Astrocyte (in vitro differentiated cells and primary cell): ENCODE data around the gene NCBP1.

Source experiments
- EZH2 ChIP-seq: IDR thresholded peaks from 2 replicates; pipeline ENCODE4 v1.6.1; 2012; ENCODE audit warnings: mild to moderate bottlenecking, low read length, inconsistent platforms; ENCODE audit not compliant: insufficient read depth
- TF ChIP-seq, protein P1 (sequence below): IDR thresholded peaks from 2 replicates; pipeline ENCODE4 v1.5.1; 2011; ENCODE audit warnings: low read depth, mild to moderate bottlenecking, inconsistent platforms, low read length, moderate library complexity; ENCODE audit not compliant: insufficient read depth

DNA sequence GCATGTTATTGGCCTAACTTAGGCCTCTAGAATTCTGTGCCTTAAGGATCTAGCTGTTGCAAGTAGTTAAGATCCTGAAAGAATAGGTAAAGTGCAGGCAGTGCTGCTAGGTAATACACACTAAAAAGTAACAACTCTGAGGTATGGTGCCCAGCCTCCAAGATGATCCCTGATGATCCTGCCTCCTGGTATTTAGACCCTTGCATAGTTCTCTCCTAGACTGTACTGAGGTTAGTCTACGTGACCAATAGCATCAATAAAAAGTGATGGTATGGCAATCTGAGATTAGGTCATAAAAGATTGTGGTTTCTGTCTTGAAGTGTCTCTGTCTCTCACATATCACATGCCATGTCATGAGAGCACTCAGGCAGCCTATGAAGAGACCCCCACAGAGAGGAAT, 9.7 kb upstream of the NCBP1 start:
- TF ChIP-seq, protein P1, sequence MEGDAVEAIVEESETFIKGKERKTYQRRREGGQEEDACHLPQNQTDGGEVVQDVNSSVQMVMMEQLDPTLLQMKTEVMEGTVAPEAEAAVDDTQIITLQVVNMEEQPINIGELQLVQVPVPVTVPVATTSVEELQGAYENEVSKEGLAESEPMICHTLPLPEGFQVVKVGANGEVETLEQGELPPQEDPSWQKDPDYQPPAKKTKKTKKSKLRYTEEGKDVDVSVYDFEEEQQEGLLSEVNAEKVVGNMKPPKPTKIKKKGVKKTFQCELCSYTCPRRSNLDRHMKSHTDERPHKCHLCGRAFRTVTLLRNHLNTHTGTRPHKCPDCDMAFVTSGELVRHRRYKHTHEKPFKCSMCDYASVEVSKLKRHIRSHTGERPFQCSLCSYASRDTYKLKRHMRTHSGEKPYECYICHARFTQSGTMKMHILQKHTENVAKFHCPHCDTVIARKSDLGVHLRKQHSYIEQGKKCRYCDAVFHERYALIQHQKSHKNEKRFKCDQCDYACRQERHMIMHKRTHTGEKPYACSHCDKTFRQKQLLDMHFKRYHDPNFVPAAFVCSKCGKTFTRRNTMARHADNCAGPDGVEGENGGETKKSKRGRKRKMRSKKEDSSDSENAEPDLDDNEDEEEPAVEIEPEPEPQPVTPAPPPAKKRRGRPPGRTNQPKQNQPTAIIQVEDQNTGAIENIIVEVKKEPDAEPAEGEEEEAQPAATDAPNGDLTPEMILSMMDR, result no peak
- no peak for TF ChIP-seq EZH2
